Measurements from ENCODE around the gene STUM. TPM values are rescaled to one million over a fixed set of nuclear protein-coding genes. Genes with fewer than 3 reads are reported as not detected.
A peak's percentile ranks its signal among the peaks of the same experiment; 100 is the strongest.

The STUM gene
- total and polyA plus RNA-seq, 8 donors: 0.15 to 2.1 (median 1.4) TPM

DNA sequence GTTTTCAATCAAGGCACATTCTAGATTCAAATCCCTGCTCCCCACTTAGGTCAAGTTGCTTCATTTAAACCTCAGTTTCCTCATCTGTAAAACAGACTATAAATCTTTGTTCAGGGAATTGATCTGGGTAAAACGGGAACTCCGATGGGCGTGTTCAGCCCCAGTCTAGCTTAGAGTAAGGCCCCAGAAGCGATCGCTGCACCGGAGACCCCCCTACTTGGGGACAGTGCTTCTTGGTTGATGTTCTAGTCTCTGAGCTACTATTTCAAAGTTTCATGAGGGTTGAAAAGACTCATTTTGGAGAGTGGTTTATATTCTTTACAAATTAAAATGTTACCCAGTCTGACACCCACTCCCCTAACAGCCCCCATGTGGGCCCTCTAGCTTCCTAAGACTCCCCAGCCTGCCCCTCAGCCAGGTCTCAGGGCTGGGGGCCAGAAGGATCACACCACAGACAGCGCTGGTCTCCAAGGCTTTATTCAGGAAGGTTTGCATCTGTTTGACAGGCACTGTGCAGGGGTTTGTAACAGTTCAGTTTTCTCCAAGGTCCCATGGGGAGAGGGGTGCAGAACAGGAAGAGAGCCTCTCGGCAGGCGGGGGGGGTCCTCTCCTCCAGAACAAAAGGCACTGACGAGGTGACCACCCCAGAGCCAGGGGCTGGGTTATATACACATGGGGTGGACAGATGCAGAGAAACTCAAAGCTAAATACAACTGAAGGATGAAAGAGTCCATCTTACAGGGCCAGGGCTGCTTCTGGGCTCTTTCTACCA lies 82.9 kb downstream of the STUM start:
- H3K27me3 ChIP-seq: no peaks in the 10 kb centered on the region
- intact Hi-C loops (cut with DNase I): loop anchor here (5.0 kb wide), 1 partner anchor 196 kb away; no protein-coding TSS in a partner anchor
- H3K4me1 ChIP-seq: peaks cover 0 to 14% of the 10 kb centered on the region in 2 donors
- no peak overlapping the region for H3K27ac ChIP-seq
- TF ChIP-seq, protein P1, sequence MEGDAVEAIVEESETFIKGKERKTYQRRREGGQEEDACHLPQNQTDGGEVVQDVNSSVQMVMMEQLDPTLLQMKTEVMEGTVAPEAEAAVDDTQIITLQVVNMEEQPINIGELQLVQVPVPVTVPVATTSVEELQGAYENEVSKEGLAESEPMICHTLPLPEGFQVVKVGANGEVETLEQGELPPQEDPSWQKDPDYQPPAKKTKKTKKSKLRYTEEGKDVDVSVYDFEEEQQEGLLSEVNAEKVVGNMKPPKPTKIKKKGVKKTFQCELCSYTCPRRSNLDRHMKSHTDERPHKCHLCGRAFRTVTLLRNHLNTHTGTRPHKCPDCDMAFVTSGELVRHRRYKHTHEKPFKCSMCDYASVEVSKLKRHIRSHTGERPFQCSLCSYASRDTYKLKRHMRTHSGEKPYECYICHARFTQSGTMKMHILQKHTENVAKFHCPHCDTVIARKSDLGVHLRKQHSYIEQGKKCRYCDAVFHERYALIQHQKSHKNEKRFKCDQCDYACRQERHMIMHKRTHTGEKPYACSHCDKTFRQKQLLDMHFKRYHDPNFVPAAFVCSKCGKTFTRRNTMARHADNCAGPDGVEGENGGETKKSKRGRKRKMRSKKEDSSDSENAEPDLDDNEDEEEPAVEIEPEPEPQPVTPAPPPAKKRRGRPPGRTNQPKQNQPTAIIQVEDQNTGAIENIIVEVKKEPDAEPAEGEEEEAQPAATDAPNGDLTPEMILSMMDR (IDR thresholded peaks at IDR 0.05): no peak
- ATAC-seq (no peak), DNase-seq (peak in 1 of 4 donors; percentile 24)
- no peak overlapping the region for H3K4me3 ChIP-seq
- H3K36me3 ChIP-seq: peaks cover 0 to 39% of the 10 kb centered on the region in 2 donors
- H3K9me3 ChIP-seq: no peaks in the 10 kb centered on the region

DNA sequence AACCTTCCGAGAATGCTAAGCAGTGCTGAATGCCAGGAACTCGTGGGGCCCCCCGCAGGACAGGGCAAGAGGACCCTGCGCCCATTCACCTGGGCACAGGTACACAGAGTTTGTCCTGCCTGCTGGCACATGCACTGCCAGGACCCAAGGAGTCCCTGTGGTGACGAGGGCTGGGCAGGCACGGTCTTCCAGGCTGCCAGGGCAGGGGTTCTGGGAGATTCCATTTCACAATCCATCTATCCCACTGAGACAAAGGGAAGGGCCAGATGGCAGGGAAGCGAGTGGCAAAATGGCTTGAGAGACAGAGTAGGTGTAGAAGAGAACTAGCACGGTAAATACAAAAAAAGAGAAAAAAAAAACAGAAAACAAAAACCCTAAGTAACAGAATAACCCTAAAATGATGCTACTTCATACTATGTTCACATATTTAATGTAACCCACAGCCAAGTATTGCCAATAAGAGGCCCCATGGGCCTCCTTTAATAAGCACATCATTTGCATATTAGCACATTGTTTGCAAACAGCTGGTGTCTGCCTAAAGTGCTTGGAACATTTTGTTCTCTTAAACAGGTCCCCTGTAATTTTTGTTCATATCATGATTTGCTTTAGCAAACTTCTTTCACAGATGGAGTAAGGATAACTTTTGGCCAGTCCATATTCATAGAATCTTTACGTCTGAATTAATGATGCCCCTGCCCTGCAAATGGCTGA lies 83.8 kb downstream of the STUM start:
- DNase-seq (peak in 2 of 4 donors; percentile 31 to 53), ATAC-seq (no peak)
- TF ChIP-seq, protein P1 (IDR thresholded peaks at IDR 0.05): no peak
- Histone ChIP-seq H3K4me1 (peaks cover 0 to 11% of the 10 kb centered on the region in 2 donors), H3K27me3 (no peaks in the 10 kb centered on the region), H3K36me3 (peaks cover 0 to 47% of the 10 kb centered on the region in 2 donors), H3K9me3 (no peaks in the 10 kb centered on the region), H3K4me3 (no peak overlapping the region), H3K27ac (no peak overlapping the region)
- intact Hi-C loops (cut with DNase I): loop anchor here (5.0 kb wide), 1 partner anchor 195 kb away; no protein-coding TSS in a partner anchor

DNA sequence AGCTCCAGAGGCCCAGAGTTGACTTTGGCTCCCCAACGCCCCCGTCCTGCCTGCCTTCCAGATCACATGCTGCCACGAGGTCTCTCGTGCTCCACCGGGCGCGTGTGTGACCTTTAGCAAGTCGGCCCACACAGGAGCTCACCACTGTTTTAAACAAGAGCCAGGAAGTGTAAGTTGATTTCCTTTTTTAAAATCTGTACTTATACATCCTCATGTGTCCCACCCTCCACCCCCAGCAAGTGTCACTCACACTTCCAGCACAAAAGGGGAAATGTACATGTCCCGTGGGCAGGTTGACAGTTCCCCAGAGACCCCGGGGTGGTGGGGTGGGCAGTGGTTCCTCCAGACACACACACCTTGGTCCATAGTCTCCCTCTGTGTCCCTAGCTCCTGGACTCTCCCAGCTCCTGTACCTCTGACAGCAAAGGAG lies 84.4 kb downstream of the STUM start:
- TF ChIP-seq, protein P1 (IDR thresholded peaks at IDR 0.05): no peak
- ATAC-seq (no peak), DNase-seq (peak in 2 of 4 donors; percentile 32 to 77)
- no peak overlapping the region for H3K4me3 ChIP-seq
- H3K27me3 ChIP-seq: no peaks in the 10 kb centered on the region
- peaks cover 0 to 11% of the 10 kb centered on the region in 2 donors for H3K4me1 ChIP-seq
- intact Hi-C loops (cut with DNase I): loop anchor here (5.0 kb wide), 1 partner anchor 194 kb away; no protein-coding TSS in a partner anchor
- peaks cover 0 to 54% of the 10 kb centered on the region in 2 donors for H3K36me3 ChIP-seq
- H3K9me3 ChIP-seq: no peaks in the 10 kb centered on the region
- H3K27ac ChIP-seq: no peak overlapping the region

DNA sequence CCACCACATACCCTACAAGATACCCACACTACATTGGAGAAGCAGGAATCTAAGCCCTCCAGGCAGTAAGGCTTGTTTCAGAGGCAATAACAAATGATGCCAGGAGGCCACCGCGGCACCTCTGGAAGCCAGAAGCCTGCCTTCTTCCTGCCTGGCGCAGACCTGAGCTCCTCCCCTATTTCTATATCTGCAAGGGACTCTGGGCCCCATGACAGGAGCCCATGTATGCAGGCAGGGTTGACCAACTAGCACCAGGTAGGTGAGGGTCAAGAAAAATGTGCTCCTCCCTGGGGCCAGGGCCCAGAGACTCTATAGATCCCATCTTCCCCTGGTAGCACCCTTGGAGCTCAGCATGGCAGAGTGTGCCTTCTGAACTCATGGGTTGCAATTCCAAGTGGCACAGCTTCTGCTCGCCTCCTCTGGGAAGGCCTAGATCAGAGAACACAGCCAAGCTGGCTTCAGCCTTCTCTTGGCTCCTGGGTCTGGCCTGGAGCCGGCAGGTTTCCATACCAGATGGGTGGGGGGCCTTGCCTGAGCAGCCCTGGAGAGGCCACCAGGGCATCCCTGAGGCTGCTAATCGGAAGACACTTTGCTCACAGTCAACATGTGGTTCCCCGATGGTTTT lies 85.1 kb downstream of the STUM start:
- peaks cover 0 to 61% of the 10 kb centered on the region in 2 donors for H3K36me3 ChIP-seq
- TF ChIP-seq, protein P1 (IDR thresholded peaks at IDR 0.05): no peak
- no peak overlapping the region for H3K27ac ChIP-seq
- no peaks in the 10 kb centered on the region for H3K27me3 ChIP-seq
- H3K9me3 ChIP-seq: no peaks in the 10 kb centered on the region
- DNase-seq (peak in 1 of 4 donors; percentile 28), ATAC-seq (no peak)
- H3K4me1 ChIP-seq: peaks cover 0 to 11% of the 10 kb centered on the region in 2 donors
- H3K4me3 ChIP-seq: no peak overlapping the region
- intact Hi-C loops (cut with DNase I): loop anchor here (5.0 kb wide), 1 partner anchor 194 kb away; no protein-coding TSS in a partner anchor

Data from left lung (tissue), 10 donors.